GM21717 (cell line): Measurements from ENCODE around the gene LRIG3.
A peak's percentile ranks its signal among the peaks of the same experiment; 100 is the strongest.
"Not testable (repeated sequence)": the region's sequence is repeated elsewhere in the genome, so short reads cannot be mapped to it uniquely, and the experiment has no call there.

Experiments used
- ATAC-seq: cut with Tn5 transposase; IDR thresholded peaks from one replicate; pipeline ENCODE4 v1.9.1; 2021; ENCODE audit warnings: mild to moderate bottlenecking, moderate library complexity; ENCODE audit not compliant: unreplicated experiment

LRIG3 gene, protein sequence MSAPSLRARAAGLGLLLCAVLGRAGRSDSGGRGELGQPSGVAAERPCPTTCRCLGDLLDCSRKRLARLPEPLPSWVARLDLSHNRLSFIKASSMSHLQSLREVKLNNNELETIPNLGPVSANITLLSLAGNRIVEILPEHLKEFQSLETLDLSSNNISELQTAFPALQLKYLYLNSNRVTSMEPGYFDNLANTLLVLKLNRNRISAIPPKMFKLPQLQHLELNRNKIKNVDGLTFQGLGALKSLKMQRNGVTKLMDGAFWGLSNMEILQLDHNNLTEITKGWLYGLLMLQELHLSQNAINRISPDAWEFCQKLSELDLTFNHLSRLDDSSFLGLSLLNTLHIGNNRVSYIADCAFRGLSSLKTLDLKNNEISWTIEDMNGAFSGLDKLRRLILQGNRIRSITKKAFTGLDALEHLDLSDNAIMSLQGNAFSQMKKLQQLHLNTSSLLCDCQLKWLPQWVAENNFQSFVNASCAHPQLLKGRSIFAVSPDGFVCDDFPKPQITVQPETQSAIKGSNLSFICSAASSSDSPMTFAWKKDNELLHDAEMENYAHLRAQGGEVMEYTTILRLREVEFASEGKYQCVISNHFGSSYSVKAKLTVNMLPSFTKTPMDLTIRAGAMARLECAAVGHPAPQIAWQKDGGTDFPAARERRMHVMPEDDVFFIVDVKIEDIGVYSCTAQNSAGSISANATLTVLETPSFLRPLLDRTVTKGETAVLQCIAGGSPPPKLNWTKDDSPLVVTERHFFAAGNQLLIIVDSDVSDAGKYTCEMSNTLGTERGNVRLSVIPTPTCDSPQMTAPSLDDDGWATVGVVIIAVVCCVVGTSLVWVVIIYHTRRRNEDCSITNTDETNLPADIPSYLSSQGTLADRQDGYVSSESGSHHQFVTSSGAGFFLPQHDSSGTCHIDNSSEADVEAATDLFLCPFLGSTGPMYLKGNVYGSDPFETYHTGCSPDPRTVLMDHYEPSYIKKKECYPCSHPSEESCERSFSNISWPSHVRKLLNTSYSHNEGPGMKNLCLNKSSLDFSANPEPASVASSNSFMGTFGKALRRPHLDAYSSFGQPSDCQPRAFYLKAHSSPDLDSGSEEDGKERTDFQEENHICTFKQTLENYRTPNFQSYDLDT

GRCh38 chr12:58920102-58920960, at the start of gene LRIG3:
TSS of gene LRIG3 (minus strand) at chr12:58920504. CDS start at chr12:58920235, 269 bp downstream.
- peak; percentile 75 for ATAC-seq

- no peak for ATAC-seq
Observed at GRCh38 chr12:58969237-58969636, 48.9 kb upstream of the LRIG3 start.

DNA sequence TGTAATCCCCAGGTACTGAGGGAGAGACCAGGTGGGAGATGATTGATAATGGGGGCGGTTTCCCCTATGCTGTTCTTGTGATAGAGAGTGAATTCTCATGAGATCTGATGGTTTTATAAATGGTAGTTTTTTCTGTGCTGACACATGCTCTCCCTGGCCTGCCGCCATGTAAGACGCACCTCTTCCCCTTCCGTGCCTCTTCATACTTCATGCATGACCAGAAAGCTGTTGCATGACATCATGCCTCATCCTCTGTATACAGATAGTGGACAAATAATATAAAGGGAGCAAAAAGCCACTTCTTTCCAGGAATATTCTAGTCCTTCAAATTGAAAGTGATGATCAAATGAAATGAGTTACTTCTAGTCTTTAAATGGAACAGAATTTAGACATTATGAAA, 47.3 kb upstream of the LRIG3 start:
- no peak for ATAC-seq

DNA sequence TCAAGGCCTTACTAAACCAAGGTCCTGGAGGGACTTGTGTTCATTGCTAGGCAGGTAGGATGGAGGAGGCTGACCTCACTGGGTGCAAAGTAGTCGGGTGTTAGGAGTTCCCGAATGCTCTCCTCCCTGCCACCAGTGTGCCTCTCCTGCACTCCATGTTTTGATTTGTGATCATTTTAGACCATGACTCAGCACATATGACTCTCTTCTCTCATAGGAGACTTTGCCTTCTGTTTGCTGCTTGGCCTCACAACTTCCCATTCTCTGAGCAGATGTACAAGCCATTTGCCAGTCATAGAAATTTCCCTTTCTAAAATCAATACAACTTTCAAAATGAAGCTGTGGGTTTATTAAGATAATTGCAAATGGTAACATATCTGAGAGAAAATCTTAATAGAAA, 46.6 kb upstream of the LRIG3 start:
- no peak for ATAC-seq

DNA sequence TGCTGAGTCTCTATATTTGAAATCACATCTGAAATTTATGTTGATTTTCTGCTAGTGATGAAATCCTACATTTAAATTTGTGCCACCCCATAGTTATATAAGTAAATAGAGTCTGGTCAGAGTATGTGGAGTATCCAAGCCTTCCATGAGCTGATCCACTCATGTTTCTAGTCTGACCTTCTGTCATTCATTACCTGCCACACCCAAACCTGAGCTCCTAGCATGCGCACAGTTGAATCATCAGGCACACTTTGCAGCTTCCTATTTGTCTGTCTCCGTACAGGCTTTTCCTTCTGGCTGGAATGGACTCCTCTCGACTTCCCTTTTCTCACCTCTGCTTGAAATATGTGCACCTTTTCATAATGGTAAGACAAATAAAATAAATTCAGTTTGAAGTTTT, 45.3 kb upstream of the LRIG3 start:
- no peak for ATAC-seq

DNA sequence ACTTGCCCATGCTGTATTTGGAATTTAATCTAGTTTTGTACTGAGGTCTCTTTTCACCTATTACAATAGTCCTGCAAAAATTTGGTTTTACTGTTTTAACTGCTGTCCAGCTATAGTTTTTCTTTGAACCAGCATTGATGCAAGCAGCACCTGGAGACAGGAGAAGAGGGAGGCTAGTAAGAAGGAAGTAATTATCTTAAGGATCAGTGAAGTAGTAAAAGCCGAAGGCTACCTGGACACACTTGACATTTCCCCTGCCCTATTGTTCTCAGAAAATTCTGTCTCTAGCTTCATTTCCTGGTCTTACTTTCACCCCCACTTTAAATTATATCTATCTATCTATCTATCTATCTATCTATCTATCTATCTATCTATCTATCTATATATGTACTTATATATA, 43.5 kb upstream of the LRIG3 start:
- no peak for ATAC-seq

GRCh38 chr12:58961906-58962305, 41.6 kb upstream of the LRIG3 start:
- ATAC-seq: no peak

- ATAC-seq: no peak
Observed at GRCh38 chr12:58961166-58961565, 40.9 kb upstream of the LRIG3 start.

DNA sequence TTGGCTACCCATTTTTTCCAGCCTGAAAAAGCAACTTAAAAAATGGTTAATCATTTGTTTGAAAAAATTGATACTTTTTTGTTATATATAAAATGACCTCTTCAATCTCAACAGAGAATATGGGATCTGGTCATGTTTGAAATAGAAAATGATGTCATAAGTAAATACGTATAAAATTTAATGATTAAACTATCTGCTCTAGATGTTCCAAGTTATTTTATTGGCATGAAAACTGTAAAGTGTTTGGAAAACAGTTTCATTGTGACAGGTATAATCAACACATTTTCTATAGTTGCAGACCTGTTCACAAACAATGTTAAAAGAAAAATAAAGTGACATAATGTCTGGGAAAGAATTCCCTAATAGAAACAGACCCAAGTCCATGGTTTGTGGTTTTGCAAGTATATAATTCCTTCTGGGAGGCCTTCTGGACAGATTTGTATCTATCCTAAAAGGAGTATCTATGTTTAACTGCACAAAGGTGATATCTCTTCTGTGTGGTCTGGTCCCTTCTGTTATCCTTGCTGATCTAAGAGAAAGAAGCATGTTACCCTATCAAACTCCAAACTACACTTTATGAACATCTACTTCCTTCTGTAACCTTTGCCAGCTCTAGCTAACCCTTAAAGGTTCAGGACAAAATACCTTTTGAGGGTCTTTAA, 39.5 kb upstream of the LRIG3 start:
- no peak for ATAC-seq

- ATAC-seq: no peak
Observed at GRCh38 chr12:58957298-58957697, 37.0 kb upstream of the LRIG3 start.

DNA sequence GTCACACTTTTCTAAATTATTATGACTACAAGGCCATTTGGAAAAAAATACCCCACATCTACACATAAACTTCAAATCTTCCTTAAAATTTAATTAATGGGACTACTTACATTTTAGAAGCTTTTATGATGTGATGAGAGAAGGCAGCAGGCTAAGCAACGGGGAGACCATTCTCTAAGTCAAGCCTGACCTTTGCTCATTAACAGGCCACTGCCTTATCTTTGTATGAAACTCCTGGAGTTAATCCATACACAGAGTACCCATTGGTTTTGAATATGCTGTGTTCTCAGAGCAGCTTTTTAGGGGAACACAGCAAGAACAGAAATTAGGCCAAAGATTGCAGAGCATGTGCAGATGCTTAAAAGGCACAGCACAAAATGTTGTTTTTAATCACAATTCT, 35.5 kb upstream of the LRIG3 start:
- ATAC-seq: no peak

DNA sequence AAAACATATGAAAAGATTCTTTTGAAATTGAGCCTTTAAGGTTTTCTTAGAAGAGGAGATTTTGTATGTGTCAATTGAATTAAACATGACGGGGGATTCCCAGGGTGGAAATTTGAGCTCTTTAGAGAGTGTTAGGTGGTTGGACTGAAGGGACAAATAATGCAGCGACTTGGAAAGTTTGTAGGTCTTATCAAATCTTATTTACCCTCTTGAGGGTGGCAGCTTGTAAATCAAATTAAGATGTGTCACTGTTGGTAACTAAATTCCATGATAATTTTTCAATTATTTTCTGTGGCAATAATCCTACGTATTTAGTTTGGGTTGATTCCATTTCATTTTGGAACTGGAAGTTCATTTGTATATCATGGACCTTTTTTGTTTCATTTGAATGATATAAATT, 33.7 kb upstream of the LRIG3 start:
- no peak for ATAC-seq

DNA sequence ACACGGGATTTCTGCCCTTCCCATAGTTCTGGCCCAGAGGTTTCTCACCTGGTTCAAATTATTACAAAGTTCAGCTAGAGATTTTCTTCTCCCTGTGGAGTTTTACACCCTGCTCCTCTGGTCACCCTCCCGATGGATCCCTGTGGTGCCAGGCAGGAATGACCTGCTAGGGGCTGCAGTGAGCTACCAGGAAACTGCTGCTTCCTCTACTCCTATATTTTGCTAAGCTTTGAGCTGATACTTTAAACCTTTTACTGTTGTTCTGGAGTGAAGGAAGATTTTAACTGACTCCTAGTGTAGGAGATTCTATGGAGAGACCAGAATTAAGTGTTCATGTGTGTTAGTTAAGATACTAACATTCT, 30.4 kb upstream of the LRIG3 start:
- ATAC-seq: no peak

GRCh38 chr12:58949954-58950738, 29.8 kb upstream of the LRIG3 start:
- not testable (repeated sequence) for ATAC-seq

DNA sequence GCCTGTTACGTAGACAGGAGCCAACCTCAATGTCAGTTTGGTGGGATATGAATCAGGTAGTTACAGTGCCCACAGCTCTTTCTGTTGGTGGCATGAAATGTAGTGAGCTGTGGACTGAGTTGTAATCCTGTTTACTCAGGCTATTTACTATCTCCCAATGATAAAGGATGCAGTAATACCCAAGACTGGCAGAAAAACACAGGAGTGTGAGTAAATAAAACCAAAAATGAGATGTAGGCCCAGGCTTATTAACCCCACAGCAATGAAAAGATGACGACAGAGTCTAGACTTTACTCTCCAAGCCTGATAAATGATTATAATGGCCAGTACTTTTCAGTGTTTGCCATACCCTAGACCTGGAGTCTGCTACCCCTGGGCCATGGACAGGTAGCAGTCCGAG, 22.8 kb upstream of the LRIG3 start:
- ATAC-seq: no peak

GRCh38 chr12:58942345-58942744, 22.0 kb upstream of the LRIG3 start:
- ATAC-seq: no peak

GRCh38 chr12:58939399-58940100, 19.2 kb upstream of the LRIG3 start:
- ATAC-seq: no peak

GRCh38 chr12:58938440-58938839, 18.1 kb upstream of the LRIG3 start:
- no peak for ATAC-seq

- no peak for ATAC-seq
Observed at GRCh38 chr12:58934528-58934927, 14.2 kb upstream of the LRIG3 start.
